HG02884 (cell line): ENCODE data around the gene TBX1.
"Not testable (repeated sequence)": the region's sequence is repeated elsewhere in the genome, so short reads cannot be mapped to it uniquely, and the experiment has no call there.

Experiments
- ATAC-seq: cut with Tn5 transposase; IDR thresholded peaks from one replicate; pipeline ENCODE4 v1.9.1; 2021; ENCODE audit warnings: mild to moderate bottlenecking, moderate library complexity; ENCODE audit not compliant: unreplicated experiment

TBX1 gene

GRCh38 chr22:19779685-19780268 is 19.2 kb downstream of the TBX1 start:
- no peak for ATAC-seq

GRCh38 chr22:19782533-19782932 is 22.0 kb downstream of the TBX1 start:
- no peak for ATAC-seq

- ATAC-seq: no peak
Observed at GRCh38 chr22:19783586-19784383, 23.2 kb downstream of the TBX1 start.

- ATAC-seq: no peak
Observed at GRCh38 chr22:19784384-19785175, 24.0 kb downstream of the TBX1 start.

GRCh38 chr22:19785461-19786263 is 25.1 kb downstream of the TBX1 start:
- no peak for ATAC-seq

GRCh38 chr22:19786264-19786585 is 25.6 kb downstream of the TBX1 start:
- ATAC-seq: no peak

GRCh38 chr22:19786959-19787848 is 26.6 kb downstream of the TBX1 start:
- no peak for ATAC-seq

GRCh38 chr22:19787849-19788141 is 27.2 kb downstream of the TBX1 start:
- ATAC-seq: no peak

- ATAC-seq: no peak
Observed at GRCh38 chr22:19788661-19789225, 28.2 kb downstream of the TBX1 start.

GRCh38 chr22:19789406-19789805 is 28.8 kb downstream of the TBX1 start:
- ATAC-seq: no peak

- ATAC-seq: no peak
Observed at GRCh38 chr22:19789828-19790227, 29.2 kb downstream of the TBX1 start.

- ATAC-seq: no peak
Observed at GRCh38 chr22:19791243-19791642, 30.7 kb downstream of the TBX1 start.

- no peak for ATAC-seq
Observed at GRCh38 chr22:19791894-19792293, 31.3 kb downstream of the TBX1 start.

GRCh38 chr22:19792383-19792896 is 31.9 kb downstream of the TBX1 start:
- ATAC-seq: not testable (repeated sequence)

- no peak for ATAC-seq
Observed at GRCh38 chr22:19793161-19793560, 32.6 kb downstream of the TBX1 start.

GRCh38 chr22:19793661-19794310 is 33.2 kb downstream of the TBX1 start:
- no peak for ATAC-seq

- ATAC-seq: no peak
Observed at GRCh38 chr22:19795617-19796008, 35.0 kb downstream of the TBX1 start.

- ATAC-seq: no peak
Observed at GRCh38 chr22:19796160-19796559, 35.6 kb downstream of the TBX1 start.
